SK-N-SH (cell line): Measurements from ENCODE around the gene SLC2A1. TPM values are rescaled to one million over a fixed set of nuclear protein-coding genes. Genes with fewer than 3 reads are reported as not detected.

Source experiments
- CTCF ChIA-PET: fragments of 300-600, 350-600 bp; formaldehyde crosslinking; extraction: SDS; loops from one replicate; lab custom pipeline; 2021; lab: Yijun Ruan, JAX
- POLR2A ChIA-PET: fragments of 350-600 bp; sonication (Branson Sonifier 250); formaldehyde crosslinking; extraction: SDS; loops from one replicate; lab custom pipeline; 2020; ENCODE audit warnings: antibody characterized with exemption, inconsistent platforms; lab: Yijun Ruan, JAX
- DNase-seq: peaks from one replicate; pipeline ENCODE4 v3.0.0; 2012
- H2AFZ ChIP-seq: fragments of 200-600 bp; sonication (generic); 2 replicates; pipeline ENCODE4 v1.8.1; 2016; ENCODE audit warnings: antibody characterized with exemption, mild to moderate bottlenecking, low read depth
- H3F3A ChIP-seq: fragments of 200-600 bp; sonication (generic); replicated peaks from 2 replicates; pipeline ENCODE3; 2016; ENCODE audit warnings: antibody characterized with exemption, mild to moderate bottlenecking; ENCODE audit not compliant: insufficient read depth
- H3K27ac ChIP-seq, 2 experiments: fragments of 200-500 bp in 1 of 2; fragments of 200-600 bp in 1 of 2; sonication (Bioruptor generic) in 1 of 2; sonication (generic), shearing (Covaris generic) in 1 of 2; 2 replicates each; pipeline versions ENCODE4 v1.5.1 to v1.6.1; 2014 to 2016; ENCODE audit warnings: low read depth in 2 of 2, inconsistent platforms in 1 of 2, low read length in 1 of 2, mild to moderate bottlenecking in 1 of 2, mixed read lengths in 1 of 2
- H3K27me3 ChIP-seq: fragments of 200-600 bp; sonication (generic), shearing (Covaris generic); 2 replicates; pipeline ENCODE4 v1.6.1; 2016; ENCODE audit warnings: mixed run types; ENCODE audit not compliant: insufficient read depth
- H3K36me3 ChIP-seq, 2 experiments: fragments of 200-500 bp in 1 of 2; fragments of 200-600 bp in 1 of 2; sonication (Bioruptor generic) in 1 of 2; sonication (generic) in 1 of 2; replicated peaks in 1 of 2; 2 replicates each; pipeline versions ENCODE3 to v1.5.1; 2014 to 2016; ENCODE audit warnings: low read length in 1 of 2, mild to moderate bottlenecking in 1 of 2; ENCODE audit not compliant: insufficient read depth in 2 of 2, control insufficient read depth in 1 of 2
- H3K4me1 ChIP-seq, 2 experiments: fragments of 200-500 bp in 1 of 2; fragments of 200-600 bp in 1 of 2; sonication (Bioruptor generic) in 1 of 2; sonication (generic), shearing (Covaris generic) in 1 of 2; 2 replicates each; pipeline versions ENCODE4 v1.5.1 to v1.6.1; 2014 to 2016; ENCODE audit warnings: low read depth in 1 of 2, low read length in 1 of 2, mixed run types in 1 of 2; ENCODE audit not compliant: insufficient read depth in 2 of 2, control insufficient read depth in 1 of 2
- H3K4me2 ChIP-seq: fragments of 200-600 bp; sonication (generic), shearing (Covaris generic); 2 replicates; pipeline ENCODE4 v1.6.1; 2017; ENCODE audit warnings: mixed run types
- H3K4me3 ChIP-seq, 2 experiments: fragments of 200-500 bp in 1 of 2; fragments of 200-600 bp in 1 of 2; sonication (Bioruptor generic) in 1 of 2; sonication (generic), shearing (Covaris generic) in 1 of 2; 2 replicates each; pipeline versions ENCODE4 v1.5.1 to v1.8.1; 2014 to 2016; ENCODE audit warnings: low read depth in 2 of 2, inconsistent platforms in 1 of 2, low read length in 1 of 2, mild to moderate bottlenecking in 1 of 2, mixed read lengths in 1 of 2, moderate library complexity in 1 of 2
- H3K79me2 ChIP-seq: fragments of 200-600 bp; sonication (generic); 2 replicates; pipeline ENCODE4 v1.8.1; 2017; ENCODE audit warnings: mild to moderate bottlenecking; ENCODE audit not compliant: insufficient read depth
- H3K9ac ChIP-seq: fragments of 200-600 bp; sonication (generic); 2 replicates; pipeline ENCODE4 v1.6.1; 2017; ENCODE audit warnings: mixed run types
- H3K9me2 ChIP-seq: fragments of 200-600 bp; sonication (generic); 2 replicates; pipeline ENCODE4 v1.6.1; 2017; ENCODE audit warnings: mixed run types
- H3K9me3 ChIP-seq: fragments of 200-600 bp; sonication (generic); 2 replicates; pipeline ENCODE4 v1.6.1; 2017; ENCODE audit warnings: mixed run types, mild to moderate bottlenecking, moderate library complexity
- H4K20me1 ChIP-seq: fragments of 200-600 bp; sonication (generic); 2 replicates; pipeline ENCODE4 v1.6.1; 2017; ENCODE audit warnings: mild to moderate bottlenecking, mixed run types; ENCODE audit not compliant: insufficient read depth
- CHD2 ChIP-seq: fragments of 150-350 bp; IDR thresholded peaks from 2 replicates; pipeline ENCODE4 v1.6.1; 2018; ENCODE audit warnings: low read length; ENCODE audit not compliant: partially characterized antibody
- ELF1 ChIP-seq: IDR thresholded peaks from 2 replicates; pipeline ENCODE4 v1.4.0; 2012
- EP300 ChIP-seq, 2 experiments: IDR thresholded peaks; 2 replicates each; pipeline versions ENCODE4 v1.4.0 to v1.6.1; 2012; ENCODE audit warnings: borderline replicate concordance in 1 of 2, low read depth in 1 of 2, low read length in 1 of 2
- EZH2phosphoT487 ChIP-seq: fragments of 200-600 bp; sonication (generic); IDR thresholded peaks from 2 replicates; pipeline ENCODE4 v1.6.1; 2017; ENCODE audit warnings: low read depth, mixed run types, mild to moderate bottlenecking, antibody characterized with exemption, moderate library complexity, borderline replicate concordance
- FOXM1 ChIP-seq: IDR thresholded peaks from 2 replicates; pipeline ENCODE4 v1.4.0; 2012; ENCODE audit warnings: low read depth, mild to moderate bottlenecking
- RCOR1 ChIP-seq: fragments of 150-350 bp; IDR thresholded peaks from 2 replicates; pipeline ENCODE4 v1.6.1; 2017; ENCODE audit warnings: antibody characterized with exemption, low read length
- REST ChIP-seq: IDR thresholded peaks from 2 replicates; pipeline ENCODE4 v1.6.1; 2012; ENCODE audit warnings: mild to moderate bottlenecking, low read depth, low read length, moderate library complexity
- SMC3 ChIP-seq: IDR thresholded peaks from 2 replicates; pipeline ENCODE4 v1.6.1; 2012; ENCODE audit warnings: low read depth, low read length, improper control_type of control experiment
- TCF12 ChIP-seq: IDR thresholded peaks from 2 replicates; pipeline ENCODE4 v1.4.0; 2012
- ZBTB33 ChIP-seq: IDR thresholded peaks from 2 replicates; pipeline ENCODE4 v1.4.0; 2012; ENCODE audit warnings: low read depth, borderline replicate concordance
- WGBS: methylation state at CpG from one replicate; pipeline ENCODE4 v1.1.6; 2017; ENCODE audit warnings: low lambda C conversion rate; 5-methylcytosine and 5-hydroxymethylcytosine counted together
- polyA plus RNA-seq, 3 experiments: library from polyadenylated mRNA; depleted of rRNA; stranded (reverse); fragments of >200 nt; gene quantifications; 2 replicates each; pipeline ENCODE4 v1.2.3, GENCODE V29; 2012

Gene SLC2A1
- polyA plus RNA-seq, 1 of the 3 experiments (the other 2 are of a cell fraction) = 63.8 TPM

- TF ChIP-seq REST = no peak
- TF ChIP-seq ELF1 = no peak
- TF ChIP-seq FOXM1 = no peak
Observed at GRCh38 chr1:42990757-42991346, 32.2 kb upstream of the SLC2A1 start (continued).

- WGBS = 33% methylated on average over 1 of the region's 1 CpG
- Histone ChIP-seq H3K9ac (no peak overlapping the region), H2AFZ (no peak overlapping the region), H3K27ac (peak overlapping the region; percentile 10 to 98; a peak in 3 of 4 replicates), H3K27me3 (no peaks in the 10 kb centered on the region), H3K4me1 (peaks cover 0 to 45% of the 10 kb centered on the region in 2 experiments; a peak in 2 of 4 replicates), H4K20me1 (no peaks in the 10 kb centered on the region), H3K9me3 (no peaks in the 10 kb centered on the region), H3K36me3 (no peaks in the 10 kb centered on the region), H3F3A (no peaks in the 10 kb centered on the region), H3K9me2 (no peaks in the 10 kb centered on the region), H3K79me2 (no peaks in the 10 kb centered on the region), H3K4me2 (no peak overlapping the region), H3K4me3 (no peak overlapping the region)
- peak; percentile 61 for DNase-seq
- ChIA-PET POLR2A (interaction anchor here (0.6 to 2.2 kb wide), 10 partner anchors 9 to 90 kb away, joined by 3 to 13 read pairs (median 4); no protein-coding TSS in a partner anchor), CTCF (interaction anchor here (1.7 to 5.0 kb wide), 3 partner anchors 9 to 89 kb away, joined by 6 to 25 read pairs (median 10); no protein-coding TSS in a partner anchor)
- TF ChIP-seq TCF12 (0 out of 2 replicates have a peak, but pooled peaks have one; percentile 20), ZBTB33 (no peak), CHD2 (peak; percentile 67), EZH2phosphoT487 (no peak), RCOR1 (peak; percentile 44; the same call in 1 of the 2 replicates), EP300 (IDR thresholded peaks at IDR 0.05; ENCODE audit: borderline replicate concordance in 1 of 2, low read depth in 1 of 2, low read length in 1 of 2) (peak in 1 of 2 experiments; percentile 80; a peak in 1 of 4 replicates), SMC3 (no peak)
Observed at GRCh38 chr1:42983693-42984092, 25.0 kb upstream of the SLC2A1 start.
